GM19463 (cell line): ENCODE results near the gene FHOD3.
"Not testable (repeated sequence)": the region's sequence is repeated elsewhere in the genome, so short reads cannot be mapped to it uniquely, and the experiment has no call there.

ENCODE experiments used
- ATAC-seq: cut with Tn5 transposase; IDR thresholded peaks from one replicate; pipeline ENCODE4 v1.9.1; 2021; ENCODE audit warnings: mild to moderate bottlenecking, moderate library complexity; ENCODE audit not compliant: unreplicated experiment

Gene FHOD3

GRCh38 chr18:36762965-36763364 is 465.5 kb downstream of the FHOD3 start:
- not testable (repeated sequence) for ATAC-seq

- ATAC-seq = no peak
Measured at GRCh38 chr18:36766836-36767235, 469.3 kb downstream of the FHOD3 start.

- ATAC-seq = no peak
Measured at GRCh38 chr18:36769172-36769571, 471.7 kb downstream of the FHOD3 start.

GRCh38 chr18:36769611-36770314 is 472.2 kb downstream of the FHOD3 start:
- ATAC-seq = no peak

- no peak for ATAC-seq
Measured at GRCh38 chr18:36770315-36770946, 472.9 kb downstream of the FHOD3 start.

- no peak for ATAC-seq
Measured at GRCh38 chr18:36771245-36771644, 473.7 kb downstream of the FHOD3 start.

GRCh38 chr18:36772241-36772723 is 474.8 kb downstream of the FHOD3 start:
- ATAC-seq = no peak

- no peak for ATAC-seq
Measured at GRCh38 chr18:36775396-36775795, 477.9 kb downstream of the FHOD3 start.

GRCh38 chr18:36776650-36777049 is 479.1 kb downstream of the FHOD3 start:
- ATAC-seq = no peak

- no peak for ATAC-seq
Measured at GRCh38 chr18:36777566-36777965, 480.1 kb downstream of the FHOD3 start.

- ATAC-seq = no peak
Measured at GRCh38 chr18:36780748-36781147, 483.2 kb downstream of the FHOD3 start.

- no peak for ATAC-seq
Measured at GRCh38 chr18:36782710-36783109, 485.2 kb downstream of the FHOD3 start.

GRCh38 chr18:36783792-36784191 is 486.3 kb downstream of the FHOD3 start:
- no peak for ATAC-seq

- no peak for ATAC-seq
Measured at GRCh38 chr18:36786686-36787085, 489.2 kb downstream of the FHOD3 start.

- no peak for ATAC-seq
Measured at GRCh38 chr18:36792634-36793283, 495.2 kb downstream of the FHOD3 start.

GRCh38 chr18:36798738-36799473 is 501.4 kb downstream of the FHOD3 start:
- ATAC-seq = no peak

- no peak for ATAC-seq
Measured at GRCh38 chr18:36805105-36805504, 507.6 kb downstream of the FHOD3 start.

- no peak for ATAC-seq
Measured at GRCh38 chr18:36808681-36809080, 511.2 kb downstream of the FHOD3 start.

GRCh38 chr18:36809590-36810381 is 512.3 kb downstream of the FHOD3 start:
- peak; percentile 98 for ATAC-seq

GRCh38 chr18:36811430-36811829 is 513.9 kb downstream of the FHOD3 start:
- no peak for ATAC-seq
